C4-2B (cell line): Measurements from ENCODE around the gene PREPL.

Experiments
- CTCF ChIP-seq: fragments of 450-650 bp; conservative IDR thresholded peaks from 2 replicates; pipeline ENCODE4 v1.5.1; 2017; ENCODE audit warnings: mild to moderate bottlenecking
- ZFX ChIP-seq: fragments of 450-650 bp; IDR thresholded peaks from 2 replicates; pipeline ENCODE4 v1.6.1; 2017

DNA sequence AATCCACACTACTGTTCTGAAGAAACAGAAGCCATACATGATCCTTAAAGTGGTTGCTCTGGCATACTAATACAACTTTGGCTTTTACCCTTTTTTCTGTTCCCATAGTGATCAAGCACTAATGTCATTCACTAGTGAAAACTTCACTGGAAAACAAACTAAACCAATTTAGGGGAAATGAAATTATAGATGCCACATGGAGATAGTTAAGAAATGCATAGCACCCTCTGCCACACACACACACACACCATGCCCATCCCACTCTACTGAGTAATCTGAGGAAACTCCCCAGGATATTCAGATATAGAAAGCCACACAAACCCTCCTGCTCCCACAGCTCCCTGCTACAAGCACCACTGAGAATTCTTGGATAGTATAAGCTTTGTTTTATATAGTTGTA, 46.9 kb downstream of the PREPL start:
- no peak for TF ChIP-seq CTCF
- TF ChIP-seq ZFX = no peak
